PFSK-1 (cell line): Measurements from ENCODE around the gene DHRS9.

ENCODE experiments used
- FOXP2 ChIP-seq: optimal IDR thresholded peaks from 2 replicates; pipeline ENCODE3; 2011; ENCODE audit warnings: borderline replicate concordance, control low read depth, inconsistent platforms; ENCODE audit not compliant: insufficient read depth; ENCODE audit errors: extremely low read length, extremely low read depth
- POLR2AphosphoS5 ChIP-seq: IDR thresholded peaks from 2 replicates; pipeline ENCODE4 v1.6.1; 2012; ENCODE audit warnings: low read depth, mild to moderate bottlenecking, control low read depth, low read length, moderate library complexity
- REST ChIP-seq, 2 experiments: IDR thresholded peaks; 2 replicates each; pipeline versions ENCODE4 v1.6.1 to v1.8.0; 2011 to 2012; ENCODE audit warnings: low read depth in 2 of 2, low read length in 2 of 2, control low read depth in 1 of 2, inconsistent platforms in 1 of 2, mild to moderate bottlenecking in 1 of 2, moderate library complexity in 1 of 2; ENCODE audit not compliant: insufficient read depth in 1 of 2
- SIN3A ChIP-seq: IDR thresholded peaks from 2 replicates; pipeline ENCODE4 v1.6.1; 2012; ENCODE audit warnings: mild to moderate bottlenecking, low read length, moderate library complexity, borderline replicate concordance; ENCODE audit not compliant: insufficient read depth
- TAF1 ChIP-seq: IDR thresholded peaks from 2 replicates; pipeline ENCODE4 v1.6.1; 2012; ENCODE audit warnings: low read length, control low read depth, borderline replicate concordance; ENCODE audit not compliant: insufficient read depth

DHRS9 gene

DNA sequence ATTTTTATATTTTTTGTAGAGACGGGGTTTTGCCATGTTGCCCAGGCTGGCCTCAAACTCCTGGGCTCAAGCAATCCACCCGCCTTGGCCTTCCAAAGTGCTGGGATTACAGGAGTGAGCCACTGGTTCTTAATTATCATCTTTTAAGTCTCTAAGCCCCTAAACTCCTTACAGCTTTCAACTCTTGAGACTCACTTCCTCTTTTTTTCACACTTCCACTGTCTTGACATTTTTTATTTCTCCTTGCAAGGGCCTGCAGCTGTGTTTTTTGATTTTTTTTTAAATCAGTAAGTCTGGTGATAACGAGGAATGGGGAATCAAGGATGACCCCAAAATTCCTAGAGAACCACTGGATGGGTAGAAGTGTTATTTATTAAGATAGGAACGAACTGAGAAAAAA lies 29.7 kb upstream of the DHRS9 start:
- TF ChIP-seq FOXP2, result no peak
- TF ChIP-seq REST (IDR thresholded peaks at IDR 0.05; ENCODE audit: insufficient read depth in 1 of 2, low read depth in 2 of 2, low read length in 2 of 2), result no peak
- TF ChIP-seq POLR2AphosphoS5, result no peak
- TF ChIP-seq SIN3A, result no peak
- TF ChIP-seq TAF1, result no peak

- TF ChIP-seq TAF1 (no peak), FOXP2 (no peak), SIN3A (no peak), POLR2AphosphoS5 (no peak), REST (IDR thresholded peaks at IDR 0.05; ENCODE audit: insufficient read depth in 1 of 2, low read depth in 2 of 2, low read length in 2 of 2) (no peak)
Measured at GRCh38 chr2:169041594-169041993, 27.8 kb upstream of the DHRS9 start.

GRCh38 chr2:169042856-169043255 lies 26.5 kb upstream of the DHRS9 start:
- TF ChIP-seq SIN3A (no peak), FOXP2 (no peak), TAF1 (no peak), POLR2AphosphoS5 (no peak), REST (IDR thresholded peaks at IDR 0.05; ENCODE audit: insufficient read depth in 1 of 2, low read depth in 2 of 2, low read length in 2 of 2) (no peak)

- TF ChIP-seq POLR2AphosphoS5 (no peak), FOXP2 (no peak), SIN3A (no peak), TAF1 (no peak), REST (IDR thresholded peaks at IDR 0.05; ENCODE audit: insufficient read depth in 1 of 2, low read depth in 2 of 2, low read length in 2 of 2) (no peak)
Measured at GRCh38 chr2:169046440-169047151, 22.8 kb upstream of the DHRS9 start.
